Thyroid gland (tissue), 4 donors: Measurements from ENCODE around the gene NEK2.

Experiments used
- POLR2A ChIP-seq, 2 donors: fragments of 450-650 bp; IDR thresholded peaks; one replicate each; pipeline ENCODE4 v1.6.1; 2017; ENCODE audit warnings: antibody characterized with exemption in 2 of 2, mild to moderate bottlenecking in 2 of 2, moderate library complexity in 1 of 2
- TF ChIP-seq, protein P1 (sequence below), 6 experiments: fragments of 200-600 bp in 3 of 6; fragments of 450-650 bp in 3 of 6; sonication (generic) in 3 of 6; IDR thresholded peaks; one replicate each; pipeline ENCODE4 v1.5.1; 2016 to 2019; ENCODE audit warnings: antibody characterized with exemption in 6 of 6, mild to moderate bottlenecking in 2 of 6, inconsistent platforms in 1 of 6, moderate library complexity in 1 of 6

DNA sequence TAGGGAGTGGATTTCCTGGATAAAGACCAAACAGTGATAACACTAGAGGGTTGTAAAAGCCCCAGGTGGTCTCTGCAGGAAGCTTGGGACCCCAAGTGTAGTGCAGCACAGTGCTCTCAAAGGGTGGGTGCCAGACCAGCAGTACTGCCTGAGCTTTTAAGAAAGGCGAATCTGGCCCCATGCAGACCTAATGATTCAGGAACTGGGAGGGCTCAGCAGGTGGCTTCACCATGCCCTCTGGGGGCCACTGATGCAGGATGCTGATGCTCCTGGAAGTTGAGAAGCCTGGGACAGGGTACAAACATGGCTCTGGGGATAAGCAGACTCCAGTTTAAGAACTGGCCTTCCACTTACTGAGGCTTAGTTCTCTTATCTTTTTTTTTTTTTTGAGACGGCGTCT, 29.1 kb upstream of the NEK2 start:
- TF ChIP-seq, protein P1, sequence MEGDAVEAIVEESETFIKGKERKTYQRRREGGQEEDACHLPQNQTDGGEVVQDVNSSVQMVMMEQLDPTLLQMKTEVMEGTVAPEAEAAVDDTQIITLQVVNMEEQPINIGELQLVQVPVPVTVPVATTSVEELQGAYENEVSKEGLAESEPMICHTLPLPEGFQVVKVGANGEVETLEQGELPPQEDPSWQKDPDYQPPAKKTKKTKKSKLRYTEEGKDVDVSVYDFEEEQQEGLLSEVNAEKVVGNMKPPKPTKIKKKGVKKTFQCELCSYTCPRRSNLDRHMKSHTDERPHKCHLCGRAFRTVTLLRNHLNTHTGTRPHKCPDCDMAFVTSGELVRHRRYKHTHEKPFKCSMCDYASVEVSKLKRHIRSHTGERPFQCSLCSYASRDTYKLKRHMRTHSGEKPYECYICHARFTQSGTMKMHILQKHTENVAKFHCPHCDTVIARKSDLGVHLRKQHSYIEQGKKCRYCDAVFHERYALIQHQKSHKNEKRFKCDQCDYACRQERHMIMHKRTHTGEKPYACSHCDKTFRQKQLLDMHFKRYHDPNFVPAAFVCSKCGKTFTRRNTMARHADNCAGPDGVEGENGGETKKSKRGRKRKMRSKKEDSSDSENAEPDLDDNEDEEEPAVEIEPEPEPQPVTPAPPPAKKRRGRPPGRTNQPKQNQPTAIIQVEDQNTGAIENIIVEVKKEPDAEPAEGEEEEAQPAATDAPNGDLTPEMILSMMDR (IDR thresholded peaks at IDR 0.05) = no peak
- no peak for TF ChIP-seq POLR2A (IDR thresholded peaks at IDR 0.05)
